GM19452 (cell line): Measurements from ENCODE around the gene STON2.

Source experiments
- ATAC-seq: cut with Tn5 transposase; IDR thresholded peaks from one replicate; pipeline ENCODE4 v1.9.1; 2021; ENCODE audit not compliant: unreplicated experiment

STON2 gene

DNA sequence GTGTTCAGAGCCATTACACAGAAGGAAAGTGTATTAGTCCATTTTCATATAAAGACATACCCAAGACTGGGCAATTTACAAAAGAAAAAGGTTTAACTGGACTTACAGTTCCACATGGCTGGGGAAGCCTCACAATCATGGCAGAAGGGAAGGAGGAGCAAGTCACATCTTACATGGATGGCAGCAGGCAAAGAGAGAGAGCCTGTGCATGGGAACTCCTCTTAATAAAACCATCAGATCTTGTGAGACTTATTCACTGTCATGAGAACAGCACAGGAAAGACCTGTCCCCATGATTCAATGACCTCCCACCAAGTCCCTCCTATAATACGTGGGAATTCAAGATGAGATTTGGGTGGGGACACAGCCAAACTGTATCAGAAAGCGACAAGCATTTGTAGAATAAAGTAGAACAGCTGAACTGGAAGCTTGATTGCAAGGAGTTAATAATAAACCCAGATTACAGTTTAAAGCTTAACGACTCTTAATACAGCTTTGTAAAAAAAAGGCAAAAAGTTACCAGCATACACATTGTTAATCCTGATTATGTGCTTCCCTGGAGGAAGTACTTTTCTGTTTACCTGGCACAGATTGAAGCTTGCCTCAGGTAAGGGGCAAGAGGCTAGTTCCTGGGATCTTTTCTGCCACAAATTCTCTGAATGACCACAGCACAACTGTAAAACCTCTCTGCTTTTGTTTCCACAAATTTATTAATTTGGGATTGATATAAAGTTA, 18.1 kb upstream of the STON2 start:
- no peak for ATAC-seq

DNA sequence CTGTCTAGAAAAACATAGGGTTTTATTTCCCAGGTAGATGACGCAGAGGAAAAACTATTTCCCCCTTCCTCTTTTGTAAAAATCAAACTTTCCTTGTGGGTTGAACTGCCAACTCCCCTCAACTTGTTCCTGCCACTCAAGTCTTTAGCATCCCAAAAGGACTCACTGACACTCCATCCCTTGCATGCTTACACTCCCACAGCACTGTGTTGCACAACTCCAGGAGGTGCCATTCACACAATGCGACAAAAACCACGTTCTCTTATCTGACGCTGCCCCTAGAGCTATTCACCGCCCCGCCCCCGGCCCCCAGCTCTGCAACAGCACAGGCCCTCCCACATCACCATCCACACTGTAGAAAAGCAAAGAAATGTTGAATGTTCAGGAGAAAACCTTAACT, 16.9 kb upstream of the STON2 start:
- no peak for ATAC-seq

DNA sequence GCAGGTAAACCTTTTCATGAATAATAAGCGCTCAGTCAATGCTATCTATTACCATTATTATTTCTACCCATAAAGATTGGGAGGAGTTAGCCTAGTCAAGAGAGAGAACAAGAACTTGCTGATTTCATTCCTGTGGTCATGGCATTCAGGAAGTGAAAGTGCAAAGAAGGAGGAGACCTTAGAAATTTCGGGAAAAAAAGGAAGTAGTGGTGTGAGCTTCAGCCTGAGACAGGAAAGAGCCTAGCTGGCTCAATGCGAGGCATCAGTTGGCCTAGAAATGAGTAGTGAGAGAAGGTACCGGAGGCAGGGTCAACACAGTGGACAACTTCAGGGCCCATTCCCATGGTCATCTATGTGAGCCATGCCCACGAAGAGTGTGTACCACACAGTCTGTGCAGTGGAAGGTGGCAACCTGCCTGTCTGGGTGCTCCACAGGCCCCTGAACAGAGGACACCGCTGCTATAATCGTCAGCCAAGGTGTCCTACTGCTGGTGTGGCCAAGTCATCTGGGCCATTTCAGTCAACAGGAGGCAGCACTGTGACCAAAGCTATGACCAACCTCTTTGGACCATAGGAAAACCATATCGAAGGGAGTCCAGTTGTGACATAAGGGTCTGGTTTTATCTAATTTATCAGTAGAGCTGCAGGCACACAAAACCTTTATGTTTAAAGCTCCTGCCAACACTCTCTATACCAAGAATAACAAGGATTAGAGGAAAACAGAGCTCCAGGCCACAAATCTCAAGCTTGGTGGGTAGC, 16.2 kb upstream of the STON2 start:
- ATAC-seq: no peak

DNA sequence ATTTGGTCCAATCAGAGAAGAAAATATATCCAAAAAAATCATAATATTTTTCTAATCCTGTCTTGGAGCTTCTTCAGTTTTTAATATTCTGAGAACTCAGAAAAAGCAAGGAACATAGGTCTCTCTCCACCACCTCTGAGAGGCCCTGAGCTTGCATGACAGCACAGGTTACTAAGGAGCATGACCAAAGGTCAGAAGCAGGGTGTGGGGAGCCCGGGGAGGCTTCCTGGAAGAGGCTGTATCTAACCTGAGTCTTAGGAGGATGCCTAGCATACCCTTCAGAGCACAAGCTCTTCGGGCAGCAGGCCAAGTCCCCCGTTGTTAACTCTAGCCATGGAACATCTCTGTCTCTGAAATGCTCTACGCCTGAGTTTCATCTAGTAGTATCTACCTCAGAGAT, 15.7 kb upstream of the STON2 start:
- no peak for ATAC-seq

DNA sequence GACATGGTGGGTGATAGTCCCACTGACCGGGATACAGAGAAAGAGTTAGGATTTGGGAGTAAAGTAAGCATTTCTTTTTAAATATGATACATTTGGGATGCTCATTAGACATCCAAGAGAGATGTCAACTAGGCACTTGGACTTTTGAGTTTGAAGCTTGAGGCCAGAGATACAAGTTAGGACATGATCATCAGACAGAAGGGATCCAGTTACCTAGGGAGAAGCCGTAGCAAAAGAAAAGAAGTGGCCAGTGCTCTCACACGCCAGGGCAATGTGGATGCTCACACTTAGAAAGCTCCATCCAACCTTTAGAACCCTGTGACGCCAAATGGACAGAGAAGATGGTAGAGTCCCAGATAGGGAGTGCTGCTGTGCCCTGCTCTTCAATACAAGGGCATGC, 14.0 kb upstream of the STON2 start:
- ATAC-seq: no peak

DNA sequence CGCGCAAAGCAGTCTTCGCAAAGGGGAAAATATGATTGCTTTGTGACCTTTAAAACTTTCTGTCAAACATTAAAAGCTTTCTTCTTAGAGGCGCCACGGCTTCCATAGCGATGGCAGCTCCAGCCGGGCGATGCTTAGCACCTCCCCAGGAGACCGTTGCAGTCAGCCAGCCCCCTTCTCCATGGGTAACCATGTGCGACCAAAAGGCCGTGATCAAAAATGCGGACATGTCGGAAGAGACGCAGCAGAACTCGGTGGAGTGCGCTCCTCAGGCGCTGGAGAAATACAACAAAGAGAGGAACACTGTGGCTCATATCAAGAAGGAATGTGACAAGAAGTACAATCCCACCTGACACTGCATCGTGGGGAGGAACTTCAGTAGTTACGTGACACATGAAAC, 12.7 kb upstream of the STON2 start:
- no peak for ATAC-seq

DNA sequence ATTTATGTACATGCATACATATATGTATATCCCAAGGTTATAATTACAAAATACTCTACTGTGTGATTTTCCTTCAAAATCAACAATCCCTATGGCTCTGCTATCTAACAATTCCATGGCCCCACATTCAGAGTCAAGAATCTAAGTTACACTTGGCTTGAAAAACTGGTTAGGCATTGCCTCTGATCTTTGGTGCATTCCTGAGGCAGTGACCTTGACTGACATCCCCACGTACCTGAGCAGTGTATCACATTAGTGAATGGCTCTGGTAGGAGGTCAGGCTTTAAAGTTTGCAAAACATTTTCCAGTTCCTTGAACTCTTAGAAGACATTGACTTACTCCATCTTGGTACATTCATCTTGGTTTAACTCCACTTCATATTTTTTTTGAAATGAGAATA, 8.5 kb upstream of the STON2 start:
- no peak for ATAC-seq

DNA sequence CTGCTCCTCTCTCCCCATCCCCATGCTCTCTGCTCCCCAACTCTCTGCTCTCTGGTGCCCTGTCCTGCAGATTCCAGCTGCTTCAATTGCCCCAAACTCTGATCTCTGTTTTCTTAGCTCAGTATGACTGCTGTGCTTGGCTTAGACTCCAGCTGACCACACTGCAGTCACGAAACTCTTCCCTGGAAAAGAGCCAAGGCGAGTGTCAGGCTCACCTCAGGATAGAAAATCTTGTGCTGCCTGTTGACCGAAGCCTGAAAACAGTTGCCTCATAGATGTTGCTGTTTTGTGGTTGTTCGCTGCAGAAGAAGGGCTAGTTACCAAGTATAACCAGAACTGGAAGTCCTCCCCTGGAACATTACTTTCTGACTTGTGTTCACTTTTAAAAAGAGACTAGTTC, 6.7 kb upstream of the STON2 start:
- no peak for ATAC-seq

DNA sequence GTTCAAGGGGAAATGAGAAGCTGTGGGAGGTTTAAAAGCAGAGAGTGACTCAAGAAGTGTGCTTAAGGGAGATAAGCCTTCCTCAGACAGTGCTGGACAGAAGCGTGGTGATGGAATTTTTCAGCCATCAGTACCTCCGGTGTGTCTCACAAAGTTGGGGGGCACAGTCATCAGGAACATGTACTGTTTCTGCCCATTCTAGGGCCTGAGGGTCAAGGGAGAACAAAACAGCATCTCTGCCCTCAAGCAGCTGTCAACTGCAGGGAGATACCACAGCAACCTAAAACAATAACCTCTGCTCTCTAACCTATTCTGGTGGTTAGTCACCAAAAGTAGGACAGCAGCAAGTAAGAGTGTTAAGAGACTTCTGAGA, 2.0 kb upstream of the STON2 start:
- peak; percentile 33 for ATAC-seq

DNA sequence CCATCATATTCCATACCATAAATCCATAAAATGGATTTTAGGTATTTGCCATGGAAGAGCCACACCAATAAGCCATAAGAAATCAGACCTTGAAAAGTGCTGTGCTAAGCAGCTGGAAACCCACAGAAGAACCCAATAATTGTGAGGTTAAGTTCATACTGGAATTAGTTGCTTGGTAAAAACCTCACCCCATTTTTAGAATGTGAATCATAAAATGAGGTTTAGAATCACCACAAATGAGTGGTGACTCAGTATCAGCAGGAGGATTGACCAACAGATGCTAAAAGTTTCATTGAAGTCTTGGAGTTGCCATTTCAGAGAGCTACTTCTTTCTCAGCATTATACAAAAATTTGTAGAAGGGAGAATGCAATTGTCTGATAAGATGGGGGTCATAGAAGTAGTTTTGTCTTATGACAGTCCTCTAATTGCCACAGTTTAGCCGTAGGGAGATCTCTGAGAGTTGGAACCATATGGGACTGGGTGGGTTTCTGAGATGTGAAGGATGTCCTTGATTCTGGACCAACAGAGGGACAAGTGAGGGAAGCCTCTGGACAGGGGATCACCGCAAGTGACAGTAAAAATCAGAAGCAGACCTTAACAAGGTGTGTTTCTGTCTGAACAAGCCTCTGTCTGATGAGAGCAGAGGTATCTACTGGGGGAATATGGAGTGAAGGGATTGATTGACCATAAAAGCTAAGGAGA, 1.4 kb upstream of the STON2 start:
- ATAC-seq: peak; percentile 68

DNA sequence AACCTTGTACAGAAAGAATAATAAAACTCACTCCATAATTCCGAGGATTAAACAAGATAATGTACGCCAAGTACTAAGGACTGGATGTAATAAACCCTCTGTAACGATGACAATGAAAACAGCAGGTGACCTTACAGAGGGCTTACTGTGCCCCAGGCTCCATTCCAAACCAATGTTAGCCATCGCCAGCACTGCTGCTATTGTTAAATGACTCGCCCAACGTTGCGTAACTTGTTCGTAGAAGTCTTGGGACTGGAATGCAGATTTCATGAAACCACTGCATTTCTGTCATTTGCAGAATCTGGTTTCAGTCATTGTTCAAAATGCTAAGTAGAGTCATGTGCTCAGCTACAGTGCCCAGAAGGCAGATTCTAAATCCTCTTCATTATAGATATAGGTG, 728 bp upstream of the STON2 start:
- ATAC-seq: no peak

DNA sequence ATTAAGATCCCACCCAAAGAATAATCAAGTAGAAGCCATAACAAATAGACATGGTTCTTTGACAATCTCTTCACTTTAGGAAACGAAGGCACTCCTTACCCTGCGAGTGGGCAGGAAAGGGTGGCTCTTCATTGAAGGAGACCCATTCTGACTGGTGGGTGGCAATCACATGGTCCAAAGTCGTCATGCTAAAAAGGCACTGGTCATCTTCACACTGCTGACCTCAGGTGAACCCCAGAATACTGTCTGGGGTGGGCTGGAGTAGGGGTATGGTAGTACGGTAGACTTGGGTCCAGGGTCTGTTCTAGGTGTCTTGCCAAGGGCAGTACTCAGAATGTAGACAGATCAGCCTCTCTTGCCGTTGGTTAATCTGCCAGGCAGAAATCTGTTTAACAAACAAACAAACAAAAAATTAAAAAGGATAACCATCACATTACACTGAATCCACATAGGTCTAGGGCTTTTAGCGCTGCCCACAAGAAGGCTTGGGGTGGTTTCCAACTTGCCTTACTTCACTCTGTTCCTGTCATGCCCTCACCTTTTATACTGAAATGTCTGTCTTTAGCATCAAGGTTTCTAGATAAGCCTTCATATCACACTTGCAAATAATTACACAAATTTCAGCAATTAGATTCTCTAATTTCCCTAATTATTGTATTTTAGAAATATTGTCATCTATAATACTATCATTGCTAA, 1.8 kb downstream of the STON2 start:
- ATAC-seq: no peak

DNA sequence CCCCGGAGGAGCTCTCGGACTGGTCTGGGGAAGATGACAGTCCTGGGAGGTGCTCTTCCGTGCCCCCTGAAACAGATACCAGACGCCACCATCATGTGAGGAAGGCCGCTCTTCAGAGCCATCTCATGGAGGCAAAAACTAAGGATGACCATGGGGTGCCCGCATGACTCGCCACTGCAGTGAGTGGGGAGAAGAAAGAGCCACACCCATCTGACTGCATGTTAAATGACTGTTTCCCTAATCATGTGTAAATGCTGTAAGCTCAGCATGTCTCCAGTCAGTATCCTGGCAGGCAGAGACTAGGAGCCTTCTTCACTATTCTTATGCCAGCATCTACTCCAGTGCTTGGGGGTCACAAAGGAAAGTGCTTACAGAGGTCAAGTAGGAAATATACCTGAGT, 4.0 kb downstream of the STON2 start:
- no peak for ATAC-seq

DNA sequence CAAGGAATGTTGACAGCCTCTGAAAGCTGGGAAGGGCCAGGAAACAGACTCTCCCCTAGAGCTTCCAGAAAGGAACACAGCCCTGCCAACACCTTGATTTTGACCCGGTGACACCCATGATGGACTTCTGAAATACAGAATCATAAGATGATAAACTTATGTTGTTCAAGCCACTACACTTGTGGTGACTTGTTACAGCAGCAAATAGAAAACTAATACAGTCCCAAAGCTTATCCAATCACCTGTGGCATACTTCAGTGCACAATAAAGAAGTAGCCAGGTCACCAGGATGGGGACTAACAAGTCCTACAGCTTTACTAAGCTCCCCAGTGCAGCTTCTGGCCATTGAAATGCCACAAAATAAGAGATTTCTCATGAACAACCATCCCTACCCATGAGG, 5.4 kb downstream of the STON2 start:
- no peak for ATAC-seq

DNA sequence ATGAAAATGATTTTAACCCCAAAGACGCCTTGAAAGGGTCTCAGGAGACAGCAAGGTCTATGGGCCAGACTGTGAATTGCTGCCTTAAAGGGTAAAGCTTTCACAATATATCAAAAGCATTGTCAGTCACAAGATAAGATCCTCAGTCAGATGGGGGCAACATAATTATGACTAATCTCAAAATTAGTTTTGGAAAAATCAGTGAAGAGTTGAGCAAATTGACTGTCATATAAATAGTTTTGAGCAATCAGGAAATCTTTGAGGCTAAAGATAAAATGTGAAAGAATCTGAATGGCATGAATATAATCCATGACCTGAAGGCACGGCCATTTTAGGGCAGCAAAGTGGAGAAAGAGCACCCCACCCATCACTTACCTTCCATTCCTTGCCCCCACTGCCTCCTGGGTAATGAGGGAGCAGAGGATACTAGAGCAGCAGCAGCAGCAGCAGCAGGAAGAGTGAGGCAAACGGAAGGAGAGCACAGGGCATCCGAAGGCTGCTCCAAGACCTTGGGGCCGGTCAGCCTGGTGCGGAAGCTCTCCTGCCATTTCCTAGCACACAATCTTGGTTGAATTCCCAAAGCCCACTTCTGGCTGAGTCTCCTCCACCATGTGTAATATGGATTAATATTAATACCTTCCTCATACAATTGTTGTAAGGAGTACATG, 7.0 kb downstream of the STON2 start:
- no peak for ATAC-seq

DNA sequence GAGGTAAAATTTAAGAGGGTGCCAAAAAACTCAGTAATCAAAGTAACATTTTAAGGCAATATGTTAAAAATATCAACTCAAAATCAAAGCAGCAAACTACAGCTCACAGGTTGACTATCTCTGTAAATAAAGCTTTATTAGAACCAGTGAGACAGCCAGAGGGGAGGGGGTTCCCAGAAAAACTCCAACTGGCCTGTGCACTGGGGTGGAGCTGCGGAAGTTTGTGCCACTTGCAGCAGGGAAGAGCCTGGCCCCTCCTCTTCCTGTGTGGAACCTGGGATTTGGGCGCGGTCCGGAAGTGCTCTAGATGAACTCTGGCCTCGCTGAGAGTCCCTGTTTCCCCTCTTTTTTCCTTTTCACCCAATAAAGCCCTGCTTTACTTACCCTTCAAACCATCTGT, 8.1 kb downstream of the STON2 start:
- ATAC-seq: no peak

DNA sequence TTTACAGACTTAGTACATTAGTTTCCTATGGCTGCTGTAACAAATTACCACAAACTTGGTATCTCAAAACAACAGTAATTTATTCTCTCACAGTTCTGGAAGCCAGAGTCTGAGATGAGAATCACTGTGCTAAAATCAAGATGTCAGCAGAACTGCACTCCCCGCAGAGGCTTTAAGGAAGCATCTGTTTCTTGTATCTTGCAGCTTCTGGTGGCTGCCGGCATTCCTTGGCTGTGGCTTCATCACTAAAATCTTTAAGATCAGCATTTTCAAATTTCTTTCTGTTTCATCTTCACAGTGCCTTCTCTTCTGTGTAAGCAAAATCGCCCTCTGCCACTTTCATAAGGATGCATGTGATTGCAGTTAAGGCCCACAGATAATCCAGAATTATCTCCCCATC, 9.4 kb downstream of the STON2 start:
- no peak for ATAC-seq

DNA sequence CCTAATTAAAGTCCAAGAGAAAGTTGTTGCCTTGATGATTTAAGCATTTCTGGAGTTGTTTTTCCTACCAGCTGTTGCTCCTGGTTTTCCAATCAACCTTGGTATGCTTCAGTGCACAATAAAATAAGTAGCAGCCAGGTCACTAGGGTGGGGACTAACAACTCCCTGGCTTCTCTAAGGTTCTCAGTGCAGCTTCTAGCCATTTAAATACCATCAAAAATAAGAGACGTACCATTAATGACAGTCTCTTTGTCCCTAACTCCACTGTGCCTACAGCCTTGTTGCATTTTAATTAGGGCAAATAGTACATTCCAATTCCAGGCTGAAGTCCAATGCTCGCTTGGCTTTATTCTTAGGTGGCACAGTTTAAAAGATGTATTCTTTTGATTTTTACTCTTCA, 11.8 kb downstream of the STON2 start:
- ATAC-seq: no peak

DNA sequence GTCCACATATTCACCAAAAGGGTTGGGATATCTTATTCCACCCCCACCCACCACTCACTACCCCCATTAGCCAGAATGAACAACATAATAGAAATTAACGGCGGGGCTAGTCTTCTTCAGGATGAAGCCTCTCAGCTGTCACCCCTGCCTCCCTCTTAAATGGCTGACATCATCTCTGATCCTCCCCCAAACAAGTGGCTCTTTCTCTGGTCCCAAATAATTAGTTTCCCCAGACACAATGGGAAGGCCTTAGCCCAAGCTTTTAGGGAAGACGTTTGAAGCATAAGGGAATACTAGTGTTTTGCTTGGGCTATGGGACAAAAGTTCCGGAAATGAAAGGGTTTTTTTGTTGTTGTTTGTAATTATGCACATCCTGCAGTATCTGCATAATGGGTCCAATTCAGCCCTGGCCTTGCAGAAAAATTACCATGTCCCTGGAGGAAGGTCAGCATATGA, 13.8 kb downstream of the STON2 start:
- ATAC-seq: no peak

DNA sequence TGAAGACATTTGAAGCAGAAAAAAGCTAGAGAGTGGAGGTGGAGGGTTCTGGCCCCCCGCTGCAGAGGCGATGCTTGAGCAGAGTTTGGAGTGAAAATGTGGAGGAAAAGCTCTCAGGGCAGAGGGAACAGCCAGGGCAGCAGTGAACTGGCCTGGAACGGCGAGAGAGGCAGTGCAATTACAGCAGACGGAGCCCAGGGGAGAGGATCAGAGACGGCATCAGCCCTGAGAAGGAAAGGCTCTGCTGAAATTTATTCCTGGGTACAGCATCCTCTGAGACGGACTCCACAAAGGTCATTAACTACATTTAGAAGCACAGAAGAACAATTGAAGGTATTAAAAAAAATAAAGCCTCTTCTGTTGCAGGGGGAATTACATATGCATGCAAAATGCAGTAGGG, 14.2 kb downstream of the STON2 start:
- no peak for ATAC-seq

DNA sequence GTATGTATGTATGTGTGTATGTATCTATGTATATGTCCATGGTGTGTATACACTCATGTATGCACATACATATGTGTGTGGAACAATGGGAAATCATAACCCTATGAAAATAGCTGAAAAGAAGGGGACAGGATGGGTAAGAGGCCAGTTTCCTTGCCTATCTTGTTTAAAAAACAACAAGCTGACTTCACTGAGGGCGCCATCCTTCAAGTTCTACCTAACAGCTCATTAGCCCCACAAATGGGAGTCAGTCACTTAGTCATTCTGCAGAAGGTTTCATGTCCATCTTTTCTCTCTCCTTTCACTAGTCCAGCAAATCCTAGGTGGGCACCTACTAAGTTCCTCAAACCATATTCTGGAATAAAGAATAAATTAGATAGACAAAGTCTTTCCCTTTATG, 14.7 kb downstream of the STON2 start:
- no peak for ATAC-seq
